T-helper 17 cell (primary cell): ENCODE data around the gene MAML3. TPM values are rescaled to one million over a fixed set of nuclear protein-coding genes. Genes with fewer than 3 reads are reported as not detected.

Experiments used
- ATAC-seq: fragments of 150-1000 bp; cut with Tn5 transposase; 2 replicates; pipeline ENCODE4 v1.10.0; 2021; ENCODE audit warnings: mild to moderate bottlenecking, moderate library complexity
- DNase-seq, 3 donors: peaks; one replicate each; pipeline versions ENCODE4 v3.0.0 to v3.0.0-alpha.2; 2020 to 2021
- H3K9me3 ChIP-seq: one replicate; pipeline ENCODE4 v1.7.0; 2013; ENCODE audit warnings: low read length, mild to moderate bottlenecking; ENCODE audit not compliant: control insufficient read depth, poor library complexity, severe bottlenecking
- H3K27ac Mint-ChIP-seq: one replicate; pipeline ENCODE4 v1.8.0; 2022; ENCODE audit warnings: mild to moderate bottlenecking, moderate library complexity, mixed read lengths
- H3K27me3 Mint-ChIP-seq: one replicate; pipeline ENCODE4 v1.8.0; 2022; ENCODE audit warnings: mixed read lengths
- H3K36me3 Mint-ChIP-seq: one replicate; pipeline ENCODE4 v1.8.0; 2022; ENCODE audit warnings: low read depth, mixed read lengths
- H3K4me1 Mint-ChIP-seq: one replicate; pipeline ENCODE4 v1.8.0; 2022; ENCODE audit warnings: mild to moderate bottlenecking, mixed read lengths
- H3K4me3 Mint-ChIP-seq: one replicate; pipeline ENCODE4 v1.8.0; 2022; ENCODE audit warnings: mild to moderate bottlenecking, moderate library complexity, mixed read lengths
- total RNA-seq, 4 donors: library from RNA in 2 of 4; stranded (reverse) in 2 of 4; gene quantifications; one replicate each; pipeline ENCODE4 v1.2.3 and lab custom pipeline; 2022 to 2026

MAML3 gene
- total RNA-seq, 2 donors from 2014 or later, result 1.1 to 4.2 TPM

- H3K9me3 ChIP-seq, result no peaks in the 10 kb centered on the region
- DNase-seq (no peak), ATAC-seq (no peak)
- H3K4me3 Mint-ChIP-seq, result no peak overlapping the region
- no peak overlapping the region for H3K27ac Mint-ChIP-seq
- H3K4me1 Mint-ChIP-seq, result peaks cover 4% of the 10 kb centered on the region
- H3K27me3 Mint-ChIP-seq, result peaks cover 18% of the 10 kb centered on the region
- H3K36me3 Mint-ChIP-seq, result no peaks in the 10 kb centered on the region
Observed at GRCh38 chr4:139800082-139800481, 353.9 kb downstream of the MAML3 start.

DNA sequence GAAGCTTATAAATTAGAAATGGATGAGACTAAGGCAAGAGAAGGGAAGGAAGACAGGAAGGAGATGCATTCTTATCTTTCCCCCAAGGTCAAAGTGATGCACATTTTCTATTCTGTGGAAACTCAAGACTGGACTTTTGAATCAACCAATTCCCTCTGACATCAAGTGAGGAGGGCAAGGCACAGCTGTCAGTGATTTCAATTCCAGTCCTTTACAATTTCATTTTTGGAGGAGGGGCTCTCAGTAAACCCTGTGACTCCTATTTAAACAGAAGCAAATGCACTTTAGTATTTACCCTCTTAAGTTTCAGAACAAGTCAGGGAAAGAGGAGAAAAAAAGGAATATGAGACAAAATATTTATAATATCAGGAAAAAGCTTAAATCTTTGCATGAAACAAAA is 354.4 kb downstream of the MAML3 start:
- H3K27me3 Mint-ChIP-seq, result peaks cover 20% of the 10 kb centered on the region
- no peak overlapping the region for H3K4me3 Mint-ChIP-seq
- DNase-seq, result no peak
- H3K9me3 ChIP-seq, result no peaks in the 10 kb centered on the region
- H3K36me3 Mint-ChIP-seq, result no peaks in the 10 kb centered on the region
- no peak overlapping the region for H3K27ac Mint-ChIP-seq
- no peak for ATAC-seq
- peaks cover 4% of the 10 kb centered on the region for H3K4me1 Mint-ChIP-seq

GRCh38 chr4:139798456-139798855 is 355.5 kb downstream of the MAML3 start:
- peaks cover 29% of the 10 kb centered on the region for H3K27me3 Mint-ChIP-seq
- H3K27ac Mint-ChIP-seq, result no peak overlapping the region
- no peaks in the 10 kb centered on the region for H3K9me3 ChIP-seq
- H3K36me3 Mint-ChIP-seq, result no peaks in the 10 kb centered on the region
- DNase-seq (no peak), ATAC-seq (no peak)
- no peak overlapping the region for H3K4me3 Mint-ChIP-seq
- H3K4me1 Mint-ChIP-seq, result peaks cover 4% of the 10 kb centered on the region

- H3K9me3 ChIP-seq, result no peaks in the 10 kb centered on the region
- no peak overlapping the region for H3K27ac Mint-ChIP-seq
- no peak overlapping the region for H3K4me3 Mint-ChIP-seq
- H3K4me1 Mint-ChIP-seq, result peaks cover 2% of the 10 kb centered on the region
- no peak for DNase-seq
- no peak for ATAC-seq
- no peaks in the 10 kb centered on the region for H3K36me3 Mint-ChIP-seq
- peaks cover 32% of the 10 kb centered on the region for H3K27me3 Mint-ChIP-seq
Observed at GRCh38 chr4:139797287-139797686, 356.7 kb downstream of the MAML3 start.

DNA sequence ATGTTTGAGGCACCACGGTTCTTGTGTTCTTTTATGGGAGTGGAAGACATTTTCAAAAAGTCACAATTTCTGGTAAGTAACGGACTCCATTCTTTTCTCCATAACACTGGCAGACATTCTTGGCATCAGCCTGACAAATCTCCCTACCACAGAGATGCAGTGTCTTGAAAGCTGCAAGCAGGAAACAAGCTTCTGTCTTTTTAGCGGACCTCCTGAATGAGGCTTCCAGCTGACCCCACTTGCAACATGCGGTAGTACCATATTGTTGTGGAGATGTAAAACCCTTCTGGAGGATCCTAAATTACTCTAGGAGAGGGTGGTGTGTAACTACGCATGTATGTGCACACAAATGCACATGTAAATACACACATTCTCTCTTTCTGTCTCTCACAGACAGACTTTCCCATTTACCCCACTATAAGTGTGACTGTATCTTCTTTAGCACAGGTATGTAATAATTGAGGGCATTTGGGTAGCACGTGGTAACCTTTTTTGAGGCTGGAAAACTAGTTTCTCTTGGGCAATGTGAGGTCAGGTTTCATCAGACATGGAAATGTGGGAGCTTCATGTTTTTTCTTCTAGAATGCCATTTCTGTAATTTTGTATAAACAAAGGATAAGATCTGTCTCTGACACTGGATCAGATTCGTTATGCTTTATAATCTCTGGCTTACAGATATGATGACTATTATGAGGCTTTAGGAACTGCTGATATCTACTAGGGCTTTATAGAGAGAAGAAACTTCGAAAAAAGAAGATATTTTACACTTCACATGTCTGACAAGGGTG is 358.3 kb downstream of the MAML3 start:
- Mint-ChIP-seq H3K4me1 (peaks cover 2% of the 10 kb centered on the region), H3K27ac (no peak overlapping the region), H3K4me3 (no peak overlapping the region), H3K36me3 (no peaks in the 10 kb centered on the region), H3K27me3 (peaks cover 32% of the 10 kb centered on the region)
- ATAC-seq, result no peak
- H3K9me3 ChIP-seq, result no peaks in the 10 kb centered on the region
- no peak for DNase-seq

GRCh38 chr4:139794158-139794954 is 359.6 kb downstream of the MAML3 start:
- no peaks in the 10 kb centered on the region for H3K9me3 ChIP-seq
- DNase-seq (no peak), ATAC-seq (no peak)
- Mint-ChIP-seq H3K4me3 (no peak overlapping the region), H3K36me3 (no peaks in the 10 kb centered on the region), H3K27me3 (peaks cover 30% of the 10 kb centered on the region), H3K27ac (no peak overlapping the region), H3K4me1 (peaks cover 2% of the 10 kb centered on the region)

- peaks cover 33% of the 10 kb centered on the region for H3K27me3 Mint-ChIP-seq
Observed at GRCh38 chr4:139791681-139792080, 362.3 kb downstream of the MAML3 start.

GRCh38 chr4:139790291-139790690 is 363.7 kb downstream of the MAML3 start:
- Mint-ChIP-seq H3K27me3 (peaks cover 33% of the 10 kb centered on the region), H3K36me3 (no peaks in the 10 kb centered on the region), H3K4me3 (no peak overlapping the region), H3K27ac (no peak overlapping the region), H3K4me1 (no peaks in the 10 kb centered on the region)
- DNase-seq (no peak), ATAC-seq (no peak)
- H3K9me3 ChIP-seq, result no peaks in the 10 kb centered on the region

More at GRCh38 chr4:139791681-139792080, 362.3 kb downstream of the MAML3 start:
- no peaks in the 10 kb centered on the region for H3K4me1 Mint-ChIP-seq
- ATAC-seq, result no peak
- no peak overlapping the region for H3K4me3 Mint-ChIP-seq
- H3K36me3 Mint-ChIP-seq, result no peaks in the 10 kb centered on the region
- no peak for DNase-seq
- H3K27ac Mint-ChIP-seq, result no peak overlapping the region
- no peaks in the 10 kb centered on the region for H3K9me3 ChIP-seq

- DNase-seq (no peak), ATAC-seq (no peak)
- no peaks in the 10 kb centered on the region for H3K4me1 Mint-ChIP-seq
- no peak overlapping the region for H3K27ac Mint-ChIP-seq
- H3K36me3 Mint-ChIP-seq, result no peaks in the 10 kb centered on the region
- H3K9me3 ChIP-seq, result no peaks in the 10 kb centered on the region
- no peak overlapping the region for H3K4me3 Mint-ChIP-seq
- peaks cover 28% of the 10 kb centered on the region for H3K27me3 Mint-ChIP-seq
Observed at GRCh38 chr4:139789096-139789654, 364.8 kb downstream of the MAML3 start.

- no peak for ATAC-seq
- Mint-ChIP-seq H3K4me1 (no peaks in the 10 kb centered on the region), H3K36me3 (no peaks in the 10 kb centered on the region), H3K27me3 (peaks cover 20% of the 10 kb centered on the region), H3K4me3 (no peak overlapping the region), H3K27ac (no peak overlapping the region)
- no peaks in the 10 kb centered on the region for H3K9me3 ChIP-seq
- DNase-seq, result no peak
Observed at GRCh38 chr4:139786494-139787354, 367.3 kb downstream of the MAML3 start.

- H3K27ac Mint-ChIP-seq, result no peak overlapping the region
- H3K4me1 Mint-ChIP-seq, result no peaks in the 10 kb centered on the region
- ATAC-seq (no peak), DNase-seq (no peak)
- H3K4me3 Mint-ChIP-seq, result no peak overlapping the region
- no peaks in the 10 kb centered on the region for H3K36me3 Mint-ChIP-seq
- peaks cover 16% of the 10 kb centered on the region for H3K27me3 Mint-ChIP-seq
- no peaks in the 10 kb centered on the region for H3K9me3 ChIP-seq
Observed at GRCh38 chr4:139785356-139785755, 368.6 kb downstream of the MAML3 start.

- H3K9me3 ChIP-seq, result no peaks in the 10 kb centered on the region
- Mint-ChIP-seq H3K27me3 (peaks cover 8% of the 10 kb centered on the region), H3K27ac (no peak overlapping the region), H3K4me3 (no peak overlapping the region), H3K4me1 (no peaks in the 10 kb centered on the region), H3K36me3 (no peaks in the 10 kb centered on the region)
- ATAC-seq (no peak), DNase-seq (no peak)
Observed at GRCh38 chr4:139783741-139784484, 370.1 kb downstream of the MAML3 start.
